HepG2 (cell line): ENCODE measurements around the gene GNAZ. TPM values are rescaled to one million over a fixed set of nuclear protein-coding genes. Genes with fewer than 3 reads are reported as not detected.

Experiments used
- ATAC-seq: fragments of 200-7000 bp; cut with Tn5 transposase; 3 replicates; pipeline ENCODE4 v1.9.1; 2020; ENCODE audit warnings: mild to moderate bottlenecking, moderate library complexity
- BruUV-seq: library from RNA; stranded (reverse); fragments of 400-500 nt; replicated peaks from 2 replicates; lab custom pipeline; 2021; lab: Mats Ljungman, UMichigan
- CTCF ChIA-PET: fragments of 300-600 bp; formaldehyde crosslinking; extraction: SDS; loops from one replicate; lab custom pipeline; 2021; ENCODE audit warnings: low total read pairs, inconsistent platforms, low intra/inter-chr PET ratio; lab: Yijun Ruan, JAX
- POLR2A ChIA-PET: fragments of 350-600 bp; sonication (Branson Sonifier 250); formaldehyde crosslinking; loops from one replicate; lab custom pipeline; 2020; ENCODE audit warnings: antibody characterized with exemption, inconsistent platforms; lab: Yijun Ruan, JAX
- DNase-seq: peaks from one replicate; pipeline ENCODE4 v3.0.0-alpha.2; 2015; ENCODE audit warnings: low spot score
- FAIRE-seq: peaks from 3 replicates; lab custom pipeline; 2011; peaks lifted over from hg19 to GRCh38; lab: Jason Lieb, UNC
- H2AFZ ChIP-seq: one replicate; pipeline ENCODE4 v1.6.1; 2011; ENCODE audit warnings: low read length, inconsistent platforms
- H3K27ac ChIP-seq: fragments of 300-600 bp; 3 replicates; pipeline ENCODE4 v1.8.0; 2011; ENCODE audit warnings: mixed run types, mild to moderate bottlenecking, mixed read lengths, low read length, inconsistent platforms; ENCODE audit not compliant: insufficient read depth; ENCODE audit errors: extremely low read length
- H3K27me3 ChIP-seq, 2 experiments: fragments of 200-600 bp in 1 of 2; 2 replicates in 1 of 2; 3 replicates in 1 of 2; pipeline versions ENCODE4 v1.6.0 to v1.8.0; 2011; ENCODE audit warnings: low read length in 2 of 2, mild to moderate bottlenecking in 2 of 2, moderate library complexity in 2 of 2, inconsistent platforms in 1 of 2; ENCODE audit not compliant: insufficient read depth in 2 of 2, control insufficient read depth in 1 of 2
- H3K36me3 ChIP-seq, 2 experiments: fragments of 200-600 bp in 1 of 2; replicated peaks in 1 of 2; 2 replicates in 1 of 2; 3 replicates in 1 of 2; pipeline versions ENCODE4 v1.5.1 to v1.8.0; 2011; ENCODE audit warnings: low read length in 2 of 2, inconsistent platforms in 1 of 2; ENCODE audit not compliant: insufficient read depth in 2 of 2, control insufficient read depth in 1 of 2
- H3K4me1 ChIP-seq: 2 replicates; pipeline ENCODE4 v1.5.1; 2012; ENCODE audit warnings: low read length, inconsistent platforms; ENCODE audit not compliant: insufficient read depth
- H3K4me2 ChIP-seq: 2 replicates; pipeline ENCODE4 v1.6.0; 2011; ENCODE audit warnings: low read depth, low read length, inconsistent platforms
- H3K4me3 ChIP-seq, 3 experiments: fragments of 200-600 bp in 1 of 3; sonication (generic), shearing (Covaris generic) in 1 of 3; replicated peaks in 1 of 3; 2 replicates each; pipeline ENCODE4 v1.5.1; 2011 to 2016; ENCODE audit warnings: low read length in 3 of 3, inconsistent platforms in 2 of 3, low read depth in 2 of 3, mild to moderate bottlenecking in 2 of 3, control low read depth in 1 of 3, mixed read lengths in 1 of 3; ENCODE audit not compliant: insufficient read depth in 1 of 3
- H3K79me2 ChIP-seq: one replicate; pipeline ENCODE4 v1.6.1; 2011; ENCODE audit warnings: low read length, inconsistent platforms; ENCODE audit not compliant: insufficient read depth
- H3K9ac ChIP-seq: 2 replicates; pipeline ENCODE4 v1.6.0; 2011; ENCODE audit warnings: mild to moderate bottlenecking, low read depth, low read length, inconsistent platforms; ENCODE audit not compliant: insufficient read depth
- H3K9me3 ChIP-seq: 2 replicates; pipeline ENCODE4 v1.5.1; 2012; ENCODE audit warnings: mild to moderate bottlenecking, low read length
- H4K20me1 ChIP-seq: 2 replicates; pipeline ENCODE4 v1.6.0; 2011; ENCODE audit warnings: inconsistent platforms, mild to moderate bottlenecking, low read length, moderate library complexity; ENCODE audit not compliant: insufficient read depth
- ATF1 ChIP-seq: IDR thresholded peaks from 2 replicates; pipeline ENCODE4 v1.6.1; 2016; ENCODE audit warnings: mild to moderate bottlenecking, control low read depth
- CSRNP1 ChIP-seq: sonication (generic); formaldehyde crosslinking; IDR thresholded peaks from 2 replicates; pipeline ENCODE4 v1.8.1; 2023; ENCODE audit warnings: mild to moderate bottlenecking, missing genetic modification reagents
- FLYWCH1 ChIP-seq: sonication (generic); formaldehyde crosslinking; IDR thresholded peaks from 2 replicates; pipeline ENCODE4 v1.8.1; 2023; ENCODE audit warnings: mild to moderate bottlenecking, missing genetic modification reagents
- GMEB1 ChIP-seq: sonication (generic); formaldehyde crosslinking; IDR thresholded peaks from 2 replicates; pipeline ENCODE4 v1.5.1; 2020; ENCODE audit warnings: missing genetic modification reagents, mild to moderate bottlenecking, borderline replicate concordance
- ISX ChIP-seq: sonication (generic); formaldehyde crosslinking; conservative IDR thresholded peaks from 2 replicates; pipeline ENCODE4 v1.5.0; 2020; ENCODE audit warnings: missing genetic modification reagents
- NR2C2 ChIP-seq: sonication (generic); formaldehyde crosslinking; IDR thresholded peaks from 2 replicates; pipeline ENCODE4 v1.4.0; 2020; ENCODE audit warnings: missing genetic modification reagents, mild to moderate bottlenecking, moderate library complexity, borderline replicate concordance
- PCBP2 ChIP-seq: fragments of 200-400 bp; formaldehyde crosslinking; optimal IDR thresholded peaks from 2 replicates; pipeline ENCODE3; 2018; ENCODE audit warnings: low read length, low read depth; ENCODE audit not compliant: poor library complexity, severe bottlenecking
- SCMH1 ChIP-seq: sonication (generic); formaldehyde crosslinking; IDR thresholded peaks from 2 replicates; pipeline ENCODE4 v1.9.0; 2021; ENCODE audit warnings: missing genetic modification reagents, mild to moderate bottlenecking, borderline replicate concordance
- TRIM22 ChIP-seq: fragments of 450-650 bp; IDR thresholded peaks from 2 replicates; pipeline ENCODE4 v1.6.1; 2017
- ZNF282 ChIP-seq: fragments of 450-650 bp; IDR thresholded peaks from 2 replicates; pipeline ENCODE4 v1.6.1; 2018; ENCODE audit not compliant: partially characterized antibody
- ZNF292 ChIP-seq: sonication (generic); formaldehyde crosslinking; IDR thresholded peaks from 2 replicates; pipeline ENCODE4 v1.8.1; 2022; ENCODE audit warnings: mild to moderate bottlenecking, low read depth, missing genetic modification reagents, borderline replicate concordance
- ZNF3 ChIP-seq: IDR thresholded peaks from 2 replicates; pipeline ENCODE4 v1.7.0; 2017; ENCODE audit warnings: inconsistent platforms
- ZNF30 ChIP-seq: sonication (generic); formaldehyde crosslinking; IDR thresholded peaks from 2 replicates; pipeline ENCODE4 v1.5.0; 2020; ENCODE audit warnings: mild to moderate bottlenecking, missing genetic modification reagents
- ZNF430 ChIP-seq: sonication (generic); formaldehyde crosslinking; IDR thresholded peaks from 2 replicates; pipeline ENCODE4 v1.9.0; 2021; ENCODE audit warnings: mild to moderate bottlenecking, missing genetic modification reagents
- ZNF451 ChIP-seq: sonication (generic); formaldehyde crosslinking; IDR thresholded peaks from 2 replicates; pipeline ENCODE4 v1.5.0; 2020; ENCODE audit warnings: mild to moderate bottlenecking, missing genetic modification reagents
- ZNF768 ChIP-seq: sonication (generic); formaldehyde crosslinking; IDR thresholded peaks from 2 replicates; pipeline ENCODE4 v1.4.0; 2020; ENCODE audit warnings: missing genetic modification reagents
- ZSCAN22 ChIP-seq: sonication (generic); formaldehyde crosslinking; IDR thresholded peaks from 2 replicates; pipeline ENCODE4 v1.4.0; 2020; ENCODE audit warnings: mild to moderate bottlenecking, missing genetic modification reagents
- WGBS: methylation state at CpG from one replicate; pipeline ENCODE4 v1.1.6; 2017; ENCODE audit warnings: low lambda C conversion rate; 5-methylcytosine and 5-hydroxymethylcytosine counted together
- in situ Hi-C: cut with HindIII; loops from 2 replicates; pipeline ENCODE4 v1.10.0; 2017; ENCODE audit warnings: low pct_unique_long_range_greater_than_20kb; ENCODE audit not compliant: extremely low pct_ligation_motif_present
- intact Hi-C: fragments of 100-400 bp; cut with micrococcal nuclease; formaldehyde crosslinking; loops from one replicate; pipeline ENCODE4 v1.10.0; 2022; ENCODE audit not compliant: unreplicated experiment
- polyA plus RNA-seq, 8 experiments: library from polyadenylated mRNA; depleted of rRNA in 3 of 8; stranded (reverse) in 7 of 8; unstranded in 1 of 8; fragments of >200 nt; fragmentation: Illumina TruSeq in 4 of 8; extraction: Trizol in 4 of 8; gene quantifications; 2 replicates each; pipeline versions ENCODE4 v1.2.1 to v1.2.3, GENCODE V29; 2011 to 2016; ENCODE audit warnings: low read depth in 4 of 8, missing spikeins in 1 of 8, mixed read lengths in 1 of 8; ENCODE audit not compliant: insufficient read depth in 1 of 8
- total RNA-seq, 5 experiments: library from RNA; depleted of rRNA; stranded (reverse); fragments of >200 nt; fragmentation: Illumina TruSeq; extraction: Trizol; gene quantifications; 2 replicates each; pipeline ENCODE4 v1.2.3, GENCODE V29; 2016; ENCODE audit warnings: low read depth in 1 of 5
- TF ChIP-seq, protein P1 (sequence below): sonication (generic); formaldehyde crosslinking; conservative IDR thresholded peaks from 2 replicates; pipeline ENCODE4 v1.4.0; 2020; ENCODE audit warnings: missing genetic modification reagents

The GNAZ gene
- total and polyA plus RNA-seq, 2 of the 13 experiments (the other 11 are each of a cell fraction or from before 2014, with no cell fraction given), result 11.4 to 22.3 TPM

GRCh38 chr22:23098230-23098705 lies 27.9 kb downstream of the GNAZ start (continued):
- TF ChIP-seq FLYWCH1, result no peak
- no peak for TF ChIP-seq ZNF3 (CRISPR knock-in tag)
- no peak for TF ChIP-seq ZNF30 (CRISPR knock-in tag)
- TF ChIP-seq PCBP2, result no peak

- POLR2A ChIA-PET, result no interaction called here
- no peak overlapping the region for H3K4me3 ChIP-seq
- no peaks in the 10 kb centered on the region for H3K9me3 ChIP-seq
- H3K27me3 ChIP-seq, result no peaks in the 10 kb centered on the region
- peaks cover 12 to 26% of the 10 kb centered on the region in 2 experiments; a peak in 4 of 5 replicates for H3K36me3 ChIP-seq
- WGBS, result 96% methylated on average over 16 of the region's 28 CpGs
- BruUV-seq, result no TSS peak
- CTCF ChIA-PET, result no interaction called here
- ATAC-seq (no peak), DNase-seq (no peak), FAIRE-seq (no peak)
- H3K4me1 ChIP-seq, result no peaks in the 10 kb centered on the region
- no peak overlapping the region for H2AFZ ChIP-seq
- H3K27ac ChIP-seq, result no peak overlapping the region
- H3K9ac ChIP-seq, result no peak overlapping the region
- H3K79me2 ChIP-seq, result no peaks in the 10 kb centered on the region
- intact Hi-C loops, result no loop called here
- H4K20me1 ChIP-seq, result no peaks in the 10 kb centered on the region
- no peak overlapping the region for H3K4me2 ChIP-seq
- in situ Hi-C loops, result no loop called here
- TF ChIP-seq CSRNP1 (CRISPR knock-in tag) (no peak), ZSCAN22 (CRISPR knock-in tag) (no peak), SCMH1 (CRISPR knock-in tag) (no peak), ZNF768 (CRISPR knock-in tag) (no peak), NR2C2 (CRISPR knock-in tag) (no peak), GMEB1 (CRISPR knock-in tag) (no peak), TRIM22 (no peak), ISX (CRISPR knock-in tag) (no peak), ZNF430 (CRISPR knock-in tag) (no peak), ZNF282 (no peak), ZNF451 (CRISPR knock-in tag) (no peak), ATF1 (no peak), ZNF292 (CRISPR knock-in tag) (no peak)
- TF ChIP-seq, protein P1, sequence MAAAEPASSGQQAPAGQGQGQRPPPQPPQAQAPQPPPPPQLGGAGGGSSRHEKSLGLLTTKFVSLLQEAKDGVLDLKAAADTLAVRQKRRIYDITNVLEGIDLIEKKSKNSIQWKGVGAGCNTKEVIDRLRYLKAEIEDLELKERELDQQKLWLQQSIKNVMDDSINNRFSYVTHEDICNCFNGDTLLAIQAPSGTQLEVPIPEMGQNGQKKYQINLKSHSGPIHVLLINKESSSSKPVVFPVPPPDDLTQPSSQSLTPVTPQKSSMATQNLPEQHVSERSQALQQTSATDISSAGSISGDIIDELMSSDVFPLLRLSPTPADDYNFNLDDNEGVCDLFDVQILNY, result no peak
These were observed 28.6 kb downstream of the GNAZ start for GRCh38 chr22:23098718-23099530.
